IMR-90 (cell line): ENCODE results near the gene CYB561D2. TPM values are rescaled to one million over a fixed set of nuclear protein-coding genes. Genes with fewer than 3 reads are reported as not detected.

Experiments
- ATAC-seq: fragments of 200-7000 bp; cut with Tn5 transposase; 2 replicates; pipeline ENCODE4 v1.9.1; 2020; ENCODE audit warnings: low read depth, mild to moderate bottlenecking, moderate library complexity
- BruUV-seq: library from RNA; stranded (reverse); fragments of 400-500 nt; replicated peaks from 2 replicates; lab custom pipeline; 2021; lab: Mats Ljungman, UMichigan
- CTCF ChIA-PET: fragments of 300-600 bp; formaldehyde crosslinking; extraction: SDS; loops from one replicate; lab custom pipeline; 2021; ENCODE audit warnings: antibody characterized with exemption; lab: Yijun Ruan, JAX
- POLR2A ChIA-PET: fragments of 300-600 bp; sonication (Branson Sonifier 250); formaldehyde crosslinking; loops from one replicate; lab custom pipeline; 2022; ENCODE audit warnings: antibody characterized with exemption; ENCODE audit not compliant: unreplicated experiment; lab: Charles Lee
- DNase-seq: peaks from one replicate; pipeline ENCODE4 v3.0.0; 2013
- H2AFZ ChIP-seq: replicated peaks from 2 replicates; pipeline ENCODE3; 2013; ENCODE audit warnings: low read length, mild to moderate bottlenecking; ENCODE audit not compliant: poor library complexity
- H2AK5ac ChIP-seq: 2 replicates; pipeline ENCODE4 v1.6.1; 2013; ENCODE audit warnings: low read depth, low read length, inconsistent platforms
- H2AK9ac ChIP-seq: replicated peaks from 2 replicates; pipeline ENCODE3; 2013; ENCODE audit warnings: mild to moderate bottlenecking, low read depth, low read length, moderate library complexity; ENCODE audit not compliant: poor library complexity
- H2BK120ac ChIP-seq: 2 replicates; pipeline ENCODE4 v1.6.1; 2013; ENCODE audit warnings: low read depth, low read length, inconsistent platforms
- H2BK15ac ChIP-seq: 3 replicates; pipeline ENCODE4 v1.6.1; 2013; ENCODE audit warnings: low read depth, low read length, inconsistent platforms
- H2BK20ac ChIP-seq: 2 replicates; pipeline ENCODE4 v1.6.1; 2013; ENCODE audit warnings: low read depth, mild to moderate bottlenecking, inconsistent platforms, low read length, moderate library complexity
- H2BK5ac ChIP-seq: 2 replicates; pipeline ENCODE4 v1.6.1; 2013; ENCODE audit warnings: mild to moderate bottlenecking, low read depth, low read length, inconsistent platforms; ENCODE audit not compliant: poor library complexity, severe bottlenecking
- H3K14ac ChIP-seq: replicated peaks from 2 replicates; pipeline ENCODE4 v1.6.1; 2013; ENCODE audit warnings: low read depth, low read length, inconsistent platforms
- H3K18ac ChIP-seq: 2 replicates; pipeline ENCODE4 v1.6.1; 2013; ENCODE audit warnings: low read depth, low read length, control low read depth
- H3K23ac ChIP-seq: 2 replicates; pipeline ENCODE4 v1.6.1; 2013; ENCODE audit warnings: low read depth, low read length, inconsistent platforms
- H3K27ac ChIP-seq: 2 replicates; pipeline ENCODE4 v1.5.1; 2013; ENCODE audit warnings: mild to moderate bottlenecking, control low read depth, low read length; ENCODE audit not compliant: insufficient read depth
- H3K27me3 ChIP-seq: 2 replicates; pipeline ENCODE4 v1.6.1; 2013; ENCODE audit warnings: low read length; ENCODE audit not compliant: control insufficient read depth, insufficient read depth
- H3K36me3 ChIP-seq: 2 replicates; pipeline ENCODE4 v1.6.1; 2013; ENCODE audit warnings: low read length, mixed read lengths; ENCODE audit not compliant: control insufficient read depth, insufficient read depth
- H3K4ac ChIP-seq: 2 replicates; pipeline ENCODE4 v1.6.1; 2013; ENCODE audit warnings: low read depth, low read length, inconsistent platforms
- H3K4me1 ChIP-seq: 2 replicates; pipeline ENCODE4 v1.6.1; 2013; ENCODE audit warnings: low read length, mixed read lengths; ENCODE audit not compliant: control insufficient read depth, insufficient read depth
- H3K4me2 ChIP-seq: 2 replicates; pipeline ENCODE4 v1.6.1; 2013; ENCODE audit warnings: low read depth, mild to moderate bottlenecking, control low read depth, low read length, moderate library complexity
- H3K4me3 ChIP-seq: 2 replicates; pipeline ENCODE4 v1.5.1; 2013; ENCODE audit warnings: low read depth, mild to moderate bottlenecking, control low read depth, low read length, moderate library complexity; ENCODE audit not compliant: insufficient read depth
- H3K56ac ChIP-seq: 2 replicates; pipeline ENCODE4 v1.6.1; 2013; ENCODE audit warnings: low read length, inconsistent platforms; ENCODE audit not compliant: insufficient read depth; ENCODE audit errors: extremely low read depth
- H3K79me1 ChIP-seq, 2 experiments: 2 replicates each; pipeline ENCODE4 v1.6.1; 2013; ENCODE audit warnings: low read length in 2 of 2, inconsistent platforms in 1 of 2, low read depth in 1 of 2
- H3K9ac ChIP-seq: 2 replicates; pipeline ENCODE4 v1.6.1; 2013; ENCODE audit warnings: low read depth, low read length, control low read depth
- H3K9me1 ChIP-seq: 2 replicates; pipeline ENCODE4 v1.6.1; 2013; ENCODE audit warnings: low read length, inconsistent platforms; ENCODE audit not compliant: insufficient read depth
- H3K9me3 ChIP-seq: 2 replicates; pipeline ENCODE4 v1.6.1; 2013; ENCODE audit warnings: low read length; ENCODE audit not compliant: control insufficient read depth, insufficient read depth
- H4K20me1 ChIP-seq: 2 replicates; pipeline ENCODE4 v1.6.1; 2013; ENCODE audit warnings: low read length, inconsistent platforms; ENCODE audit not compliant: insufficient read depth
- H4K5ac ChIP-seq: 2 replicates; pipeline ENCODE4 v1.6.1; 2013; ENCODE audit warnings: mild to moderate bottlenecking, low read depth, low read length, control low read depth
- H4K8ac ChIP-seq, 2 experiments: 2 replicates each; pipeline ENCODE4 v1.6.1; 2013; ENCODE audit warnings: low read depth in 2 of 2, low read length in 2 of 2, control low read depth in 1 of 2, inconsistent platforms in 1 of 2
- H4K91ac ChIP-seq: 2 replicates; pipeline ENCODE4 v1.6.1; 2013; ENCODE audit warnings: low read depth, low read length, inconsistent platforms; ENCODE audit not compliant: insufficient read depth
- BHLHE40 ChIP-seq: fragments of 150-350 bp; IDR thresholded peaks from 2 replicates; pipeline ENCODE4 v1.6.1; 2016; ENCODE audit warnings: mild to moderate bottlenecking, low read depth, low read length
- CHD1 ChIP-seq: IDR thresholded peaks from 2 replicates; pipeline ENCODE4 v1.6.1; 2012; ENCODE audit warnings: low read depth, low read length, improper control_type of control experiment
- CTCF ChIP-seq: conservative IDR thresholded peaks from 2 replicates; pipeline ENCODE4 v1.5.1; 2012; ENCODE audit warnings: mild to moderate bottlenecking, low read depth, low read length, improper control_type of control experiment
- MXI1 ChIP-seq: IDR thresholded peaks from 2 replicates; pipeline ENCODE4 v1.6.1; 2012; ENCODE audit warnings: low read depth, mild to moderate bottlenecking, low read length, moderate library complexity, borderline replicate concordance
- POLR2A ChIP-seq: IDR thresholded peaks from 2 replicates; pipeline ENCODE4 v1.6.1; 2012; ENCODE audit warnings: mild to moderate bottlenecking, low read depth, low read length
- RCOR1 ChIP-seq: IDR thresholded peaks from 2 replicates; pipeline ENCODE4 v1.6.1; 2012; ENCODE audit warnings: mild to moderate bottlenecking, low read length, improper control_type of control experiment; ENCODE audit not compliant: insufficient replicate concordance
- RFX5 ChIP-seq: IDR thresholded peaks from 2 replicates; pipeline ENCODE4 v1.8.0; 2012; ENCODE audit warnings: low read depth, mild to moderate bottlenecking, low read length, moderate library complexity
- SMC3 ChIP-seq: fragments of 150-350 bp; IDR thresholded peaks from 2 replicates; pipeline ENCODE4 v1.6.1; 2016; ENCODE audit warnings: low read depth, mild to moderate bottlenecking, antibody characterized with exemption, low read length, moderate library complexity
- WGBS, 2 experiments: methylation state at CpG; one replicate each; pipeline versions ENCODE4 v1.1.5 to v1.1.7; 2013; ENCODE audit warnings: missing lambda C conversion rate in 2 of 2; ENCODE audit not compliant: insufficient read length in 1 of 2; ENCODE audit errors: extremely low coverage in 2 of 2; 5-methylcytosine and 5-hydroxymethylcytosine counted together
- dilution Hi-C: fragments of 300-500 bp; cut with HindIII; formaldehyde crosslinking; loops from one replicate; pipeline ENCODE4 v1.14.3; 2018; ENCODE audit warnings: low sequenced_read_pairs; ENCODE audit not compliant: unreplicated experiment
- in situ Hi-C: fragments of 300-500 bp; cut with MboI; formaldehyde crosslinking; loops from 3 replicates; pipeline ENCODE4 v1.14.3; 2019; ENCODE audit warnings: low sequenced_read_pairs, inconsistent platforms, mixed read lengths
- intact Hi-C: fragments of 100-400 bp; cut with micrococcal nuclease; formaldehyde crosslinking; loops from 2 replicates; pipeline ENCODE4 v1.10.0; 2022
- polyA plus RNA-seq, 3 experiments: library from polyadenylated mRNA; depleted of rRNA; stranded (reverse); fragments of >200 nt; gene quantifications; 2 replicates each; pipeline ENCODE4 v1.2.3, GENCODE V29; 2012; ENCODE audit warnings: low replicate concordance in 1 of 3
- total RNA-seq: library from RNA; depleted of rRNA; stranded (reverse); fragments of >200 nt; gene quantifications from 2 replicates; pipeline ENCODE4 v1.2.3, GENCODE V29; 2012

CYB561D2 gene
- total and polyA plus RNA-seq, 2 of the 4 experiments (the other 2 are of a cell fraction) = 29.2 to 31.7 TPM

- peak; percentile 74; the same call in 1 of the 2 replicates for TF ChIP-seq MXI1
Observed at GRCh38 chr3:50327943-50328691, 22.5 kb upstream of the CYB561D2 start, which contains the start of gene TUSC2 (continued).

GRCh38 chr3:50330330-50330729 lies 20.3 kb upstream of the CYB561D2 start:
- H2BK15ac ChIP-seq = no peak overlapping the region
- no peaks in the 10 kb centered on the region for H3K9me3 ChIP-seq
- no peak overlapping the region for H2AK5ac ChIP-seq
- H3K9me1 ChIP-seq = peaks cover 12% of the 10 kb centered on the region
- no CpG with 5 or more reads among the region's 10 CpGs for WGBS, 2 experiments
- H2BK5ac ChIP-seq = no peak overlapping the region
- TF ChIP-seq POLR2A (no peak), SMC3 (no peak), CTCF (no peak), RCOR1 (no peak), CHD1 (no peak), RFX5 (no peak), MXI1 (no peak), BHLHE40 (no peak)
- no peak overlapping the region for H3K9ac ChIP-seq
- H4K8ac ChIP-seq = no peak overlapping the region
- H3K23ac ChIP-seq = no peak overlapping the region
- no peak overlapping the region for H3K27ac ChIP-seq
- ATAC-seq (no peak), DNase-seq (no peak)
- peaks cover 34 to 60% of the 10 kb centered on the region in 2 experiments for H3K79me1 ChIP-seq
- H3K36me3 ChIP-seq = peaks cover 36% of the 10 kb centered on the region
- no peak overlapping the region for H2AK9ac ChIP-seq
- no peak overlapping the region for H4K5ac ChIP-seq
- intact Hi-C loops = no loop called here
- H3K4me2 ChIP-seq = no peak overlapping the region
- no peak overlapping the region for H2BK20ac ChIP-seq
- H2BK120ac ChIP-seq = no peak overlapping the region
- peaks cover 44% of the 10 kb centered on the region for H4K20me1 ChIP-seq
- ChIA-PET POLR2A (no interaction called here), CTCF (no interaction called here)
- H4K91ac ChIP-seq = no peak overlapping the region
- in situ Hi-C loops = loop anchor here (25.0 kb wide), 3 partner anchors 1057 to 1832 kb away; partner anchors contain the start of genes ABHD14B, GPR62, MANF and PCBP4
- no peak overlapping the region for H3K14ac ChIP-seq
- BruUV-seq = no TSS peak
- H3K56ac ChIP-seq = no peak overlapping the region
- no peak overlapping the region for H2AFZ ChIP-seq
- no peaks in the 10 kb centered on the region for H3K27me3 ChIP-seq
- no peak overlapping the region for H3K18ac ChIP-seq
- no peak overlapping the region for H3K4me3 ChIP-seq
- peaks cover 16% of the 10 kb centered on the region for H3K4me1 ChIP-seq
- dilution Hi-C loops = no loop called here
- H3K4ac ChIP-seq = no peak overlapping the region
